ENCODE measurements around the gene GLIS1. TPM values are rescaled to one million over a fixed set of nuclear protein-coding genes. Genes with fewer than 3 reads are reported as not detected.

Gene GLIS1
- total and polyA plus RNA-seq, 2 experiments from 2014 or later = 0.26 to 0.31 TPM

GRCh38 chr1:53614231-53615021 is 124.5 kb downstream of the GLIS1 start:
- Histone ChIP-seq H3F3A (replicated peaks; ENCODE audit: low read depth) (no peaks in the 10 kb centered on the region), H3K4me2 (no peak overlapping the region), H3K36me3 (ENCODE audit: insufficient read depth) (no peaks in the 10 kb centered on the region), H3K4me1 (ENCODE audit: insufficient read depth) (no peaks in the 10 kb centered on the region), H3K27me3 (ENCODE audit: insufficient read depth) (no peaks in the 10 kb centered on the region), H3K79me2 (replicated peaks; ENCODE audit: insufficient read depth) (no peaks in the 10 kb centered on the region), H4K20me1 (replicated peaks; ENCODE audit: insufficient read depth) (no peaks in the 10 kb centered on the region), H3K4me3 (no peak overlapping the region), H3K27ac (ENCODE audit: low read depth) (no peak overlapping the region), H3K9me2 (ENCODE audit: insufficient read depth) (no peaks in the 10 kb centered on the region), H2AFZ (peak overlapping the region; percentile 74; the same call in 1 of the 2 replicates)
- no peak for TF ChIP-seq STAT1 (IDR thresholded peaks at IDR 0.05; ENCODE audit: unreplicated experiment)
- TF ChIP-seq REST (IDR thresholded peaks at IDR 0.05; ENCODE audit: unreplicated experiment) = no peak
- TF ChIP-seq ZNF114 (CRISPR knock-in tag; IDR thresholded peaks at IDR 0.05) = no peak
- TF ChIP-seq POLR2AphosphoS5 (IDR thresholded peaks at IDR 0.05; ENCODE audit: low read depth) = no peak
- TF ChIP-seq EZH2phosphoT487 (IDR thresholded peaks at IDR 0.05; ENCODE audit: unreplicated experiment) = no peak
- TF ChIP-seq ETS1 (IDR thresholded peaks at IDR 0.05) = no peak
- TF ChIP-seq EZH2 (IDR thresholded peaks at IDR 0.05; ENCODE audit: low read depth, unreplicated experiment) = no peak
- TF ChIP-seq ZNF462 (CRISPR knock-in tag; IDR thresholded peaks at IDR 0.05) = no peak
- TF ChIP-seq CTCF (conservative IDR thresholded peaks at IDR 0.05; ENCODE audit: low read depth in 2 of 2) = no peak
- TF ChIP-seq ZNF331 (CRISPR knock-in tag; IDR thresholded peaks at IDR 0.05; ENCODE audit: low read depth) = no peak
- TF ChIP-seq JUNB (IDR thresholded peaks at IDR 0.05; ENCODE audit: unreplicated experiment) = no peak
- TF ChIP-seq NANOG (IDR thresholded peaks at IDR 0.05; ENCODE audit: borderline replicate concordance) = no peak
- TF ChIP-seq CREB1 (CRISPR knock-in tag; IDR thresholded peaks at IDR 0.05; ENCODE audit: low read depth) = no peak
- peaks cover 4% of the 10 kb centered on the region for H3K27me3 Mint-ChIP-seq (ENCODE audit: insufficient read depth, low read depth, poor library complexity)
- DNase-seq (ENCODE audit: low spot score) (peak; percentile 52), ATAC-seq (peak; percentile 79)
- peaks cover 32% of the 10 kb centered on the region for H3K9me3 Mint-ChIP-seq
- no peak overlapping the region for H3K4me3 Mint-ChIP-seq
- no peak overlapping the region for H3K27ac Mint-ChIP-seq
- peaks cover 8% of the 10 kb centered on the region; the same call in 1 of the 3 replicates for H3K36me3 Mint-ChIP-seq (ENCODE audit: low read depth)
- H3K4me1 Mint-ChIP-seq = peaks cover 12% of the 10 kb centered on the region; the same call in 2 of the 3 replicates

Measured in GM23338 (cell line).